CD4-positive, alpha-beta T cell treated with Interleukin-6 for 4 hours (primary cell): ENCODE measurements around the gene CALML6.

ENCODE experiments used
- DNase-seq: peaks from one replicate; pipeline ENCODE4 v3.0.0-alpha.2; 2020; ENCODE audit warnings: mixed read lengths

CALML6 gene

DNA sequence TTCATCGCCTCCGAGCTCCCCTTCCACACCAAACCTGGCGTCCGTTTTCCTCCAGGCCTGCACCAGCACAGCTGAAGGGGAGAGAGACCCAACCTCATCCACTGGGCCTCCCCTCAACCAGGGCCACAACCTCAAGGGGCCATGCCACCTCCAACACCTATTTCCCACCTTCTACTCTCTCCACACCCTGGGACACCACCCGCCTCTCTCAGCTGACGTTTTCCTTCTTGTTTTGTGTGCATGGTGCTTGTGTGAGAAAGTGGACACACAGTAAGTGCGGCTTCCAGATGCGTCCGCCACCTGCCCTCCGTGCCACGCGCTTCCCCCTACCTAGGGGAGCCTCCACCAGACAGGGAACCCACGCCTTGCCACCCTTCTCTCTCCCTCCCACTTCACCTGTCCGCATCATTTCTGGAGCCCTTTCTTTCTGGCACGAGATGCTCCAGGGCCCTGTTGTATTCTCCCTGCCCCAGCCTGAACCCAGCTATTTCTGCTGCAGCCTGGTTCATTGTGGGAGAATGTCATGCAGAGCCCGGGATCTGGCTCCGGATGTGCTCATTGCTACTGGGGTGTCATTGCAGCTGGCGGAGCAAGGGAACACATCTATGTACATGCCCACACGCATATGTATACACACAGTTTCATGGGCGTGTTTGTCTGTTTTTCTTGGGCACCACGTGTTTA lies 22.8 kb upstream of the CALML6 start:
- peak; percentile 23 for DNase-seq

DNA sequence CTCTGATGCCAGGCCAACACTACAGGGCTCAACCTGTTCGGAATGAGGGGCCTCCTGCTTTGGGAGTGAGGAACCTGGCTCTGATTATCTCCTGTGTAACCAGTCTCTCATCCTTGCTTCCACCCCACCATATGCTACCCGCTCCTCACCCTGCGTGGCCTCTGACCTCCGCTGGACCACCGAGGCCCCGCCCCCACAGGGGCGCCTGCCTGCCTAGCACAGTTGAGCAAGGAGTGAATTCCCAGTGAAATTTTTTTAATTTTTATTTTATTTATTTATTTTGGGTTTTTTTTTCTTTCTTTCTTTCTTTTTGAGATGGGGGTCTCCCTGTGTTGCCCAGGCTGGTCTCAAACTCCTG lies 22.3 kb upstream of the CALML6 start:
- no peak for DNase-seq

DNA sequence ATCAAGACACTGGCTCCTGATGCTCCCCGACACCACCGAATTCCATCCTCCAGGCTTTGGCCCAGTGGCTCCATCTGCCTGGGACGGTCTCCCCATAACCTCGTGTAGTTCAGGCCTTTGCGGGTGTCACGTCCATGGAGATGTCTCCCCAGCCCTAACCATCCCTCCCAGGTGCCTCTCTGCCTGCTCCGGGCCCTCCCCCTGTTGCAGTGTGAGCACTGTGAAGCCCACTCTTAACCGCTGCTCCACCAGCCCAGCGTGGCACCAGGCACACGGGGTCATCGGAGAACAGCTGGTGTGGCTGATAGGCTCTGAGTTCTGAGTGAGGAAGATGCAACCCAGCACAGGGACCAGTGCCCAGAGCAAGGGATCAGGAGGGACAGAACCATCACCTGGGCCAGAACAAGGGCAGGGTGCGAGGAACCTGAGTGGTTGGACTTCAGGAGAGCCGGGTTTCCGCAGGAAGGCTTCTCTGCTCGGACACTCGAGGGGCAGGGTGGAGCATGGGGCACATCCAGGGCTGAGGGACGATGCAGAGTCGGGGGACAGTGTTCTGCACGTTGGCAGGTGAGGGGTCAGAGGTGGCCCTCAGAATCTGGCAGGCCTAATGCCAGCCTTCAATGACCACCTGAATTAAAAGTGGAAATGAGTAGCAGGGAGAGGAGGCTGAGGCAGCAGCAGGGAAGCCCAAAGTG lies 21.6 kb upstream of the CALML6 start:
- no peak for DNase-seq

DNA sequence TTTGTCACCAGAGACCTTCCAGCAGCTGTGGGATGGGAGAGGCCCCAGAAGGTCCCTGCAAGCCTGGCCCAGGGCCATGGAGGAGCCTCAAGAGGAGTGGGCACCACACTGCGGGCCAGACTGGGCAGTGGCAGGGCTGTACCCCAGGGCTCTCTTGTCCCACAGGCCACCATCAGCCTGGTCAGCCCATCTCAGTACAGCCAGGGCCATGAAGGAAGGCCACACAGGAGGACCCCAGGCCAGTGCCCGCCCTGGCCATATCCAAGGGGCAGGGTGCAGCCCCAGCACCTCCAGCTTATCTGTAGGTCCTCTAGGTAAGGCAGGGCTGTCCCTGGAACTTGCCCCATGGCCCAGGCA lies 21.1 kb upstream of the CALML6 start:
- DNase-seq, result no peak

DNA sequence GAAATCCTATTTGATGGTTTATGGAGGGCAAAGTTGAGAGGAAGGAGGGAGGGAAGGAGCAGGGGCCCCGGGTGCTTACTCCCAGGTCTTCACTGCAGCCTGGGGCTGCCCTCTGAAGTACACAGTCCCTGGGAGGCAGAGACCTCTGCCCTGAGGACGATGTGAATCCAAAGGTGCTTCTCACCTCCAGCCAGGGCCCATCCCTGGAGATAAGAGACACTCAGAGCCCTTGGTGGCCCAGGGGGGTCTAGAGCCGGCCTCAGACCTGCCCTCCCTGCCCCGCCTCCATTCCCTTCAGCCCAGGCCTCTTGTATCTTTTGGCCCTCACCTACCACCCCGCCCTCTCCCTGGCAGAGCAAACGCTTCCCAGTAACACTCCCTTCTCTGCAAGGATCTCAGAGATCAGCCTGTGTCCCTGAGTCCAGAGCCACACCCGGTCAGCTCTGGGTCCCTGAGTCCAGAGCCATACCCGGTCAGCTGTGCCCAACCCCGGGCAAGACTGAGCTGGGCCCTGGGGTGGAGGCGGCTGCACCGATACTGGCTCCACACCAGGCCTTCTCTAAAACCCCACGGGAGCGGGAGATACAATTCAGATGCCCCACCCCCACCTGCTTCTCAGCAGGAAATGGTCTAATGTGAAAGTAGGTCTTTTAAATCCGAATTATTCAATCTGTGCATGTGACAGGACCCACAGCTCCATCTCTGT lies 20.6 kb upstream of the CALML6 start:
- DNase-seq, result peak; percentile 40

DNA sequence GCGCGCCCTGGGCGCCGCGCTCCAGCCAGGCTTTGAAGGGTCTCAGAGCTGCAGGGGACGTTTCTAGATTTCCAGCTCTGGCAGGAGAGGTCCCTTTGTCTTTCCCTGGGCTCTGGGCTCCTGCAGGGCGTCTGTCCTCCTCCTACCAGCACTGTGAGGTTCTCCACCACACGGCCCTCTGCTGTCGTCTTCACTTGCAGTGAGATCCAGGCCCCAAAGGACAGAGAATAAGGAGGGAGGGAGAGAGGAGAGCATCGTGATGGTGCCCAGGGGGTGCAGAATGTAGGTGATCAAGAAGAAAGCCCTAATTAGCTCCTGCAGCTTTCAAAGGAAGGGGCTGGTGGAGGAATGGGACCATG lies 20.0 kb upstream of the CALML6 start:
- DNase-seq, result no peak

DNA sequence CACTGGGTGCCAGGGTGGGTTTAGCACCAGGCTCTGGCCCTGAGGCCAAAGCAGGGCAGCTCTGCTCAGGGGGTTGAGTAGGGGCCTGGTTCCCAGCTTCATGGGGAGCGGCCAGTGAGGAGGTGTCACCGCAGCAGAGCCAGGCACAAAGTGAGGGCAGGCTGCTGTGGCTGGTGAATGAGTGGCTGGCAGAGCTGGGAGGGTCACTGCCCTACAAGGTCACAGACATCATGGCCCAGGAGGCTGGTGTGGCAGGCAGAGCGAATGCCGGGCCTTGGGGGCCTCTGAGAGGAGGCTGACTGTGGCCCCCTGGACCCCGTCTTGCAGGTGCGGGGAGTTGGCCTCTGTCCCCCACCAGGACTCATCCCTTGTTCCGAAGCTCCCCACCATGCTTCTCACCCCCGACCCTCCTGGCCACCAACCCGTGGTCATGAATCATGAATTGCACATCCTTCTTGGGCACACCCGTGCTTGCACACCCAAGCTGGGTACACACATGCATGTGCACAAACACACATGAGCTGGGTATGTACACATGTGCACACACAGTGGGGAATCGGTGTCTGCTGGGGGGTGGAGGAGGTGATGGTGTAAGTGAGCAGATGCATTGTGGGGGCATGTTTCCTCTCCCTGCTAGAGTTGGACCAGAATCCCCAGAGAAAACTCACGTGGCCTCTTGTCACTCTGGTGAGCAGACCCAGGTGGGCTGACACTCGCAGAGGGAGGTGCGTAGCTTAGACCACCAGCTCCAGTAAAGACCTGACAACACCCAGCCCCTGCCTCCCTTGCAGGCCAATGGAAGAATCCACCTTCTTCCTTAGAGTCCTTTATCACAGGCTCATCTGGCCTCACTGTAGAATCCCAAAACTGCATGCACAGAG lies 19.4 kb upstream of the CALML6 start:
- DNase-seq, result no peak

DNA sequence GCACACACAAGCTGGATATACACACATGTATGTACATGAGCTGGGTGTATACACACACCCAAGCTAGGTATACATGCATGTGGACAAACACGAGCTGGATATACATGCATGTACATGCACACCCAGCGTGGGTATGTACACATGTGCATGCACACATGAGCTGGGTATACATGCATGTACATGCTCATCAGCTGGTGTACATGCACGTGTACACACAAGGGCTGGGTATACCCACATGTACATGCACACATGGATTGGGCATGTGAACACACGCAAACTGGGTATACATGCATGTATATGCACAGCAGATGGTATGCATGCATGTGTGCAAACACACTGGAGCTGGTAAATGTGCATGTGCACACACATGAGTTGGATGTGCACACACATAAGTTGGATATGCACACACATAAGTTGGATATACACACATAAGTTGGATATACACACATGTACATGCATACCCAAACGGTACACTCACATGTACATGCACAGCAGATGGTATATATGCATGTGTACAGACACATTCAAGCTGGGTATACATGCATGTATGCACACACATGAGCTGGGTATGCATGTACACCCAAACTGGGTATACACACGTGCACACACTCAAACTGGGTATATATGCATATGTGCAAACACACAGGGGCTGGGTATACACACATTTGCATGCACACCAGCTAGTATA lies 16.7 kb upstream of the CALML6 start:
- no peak for DNase-seq

DNA sequence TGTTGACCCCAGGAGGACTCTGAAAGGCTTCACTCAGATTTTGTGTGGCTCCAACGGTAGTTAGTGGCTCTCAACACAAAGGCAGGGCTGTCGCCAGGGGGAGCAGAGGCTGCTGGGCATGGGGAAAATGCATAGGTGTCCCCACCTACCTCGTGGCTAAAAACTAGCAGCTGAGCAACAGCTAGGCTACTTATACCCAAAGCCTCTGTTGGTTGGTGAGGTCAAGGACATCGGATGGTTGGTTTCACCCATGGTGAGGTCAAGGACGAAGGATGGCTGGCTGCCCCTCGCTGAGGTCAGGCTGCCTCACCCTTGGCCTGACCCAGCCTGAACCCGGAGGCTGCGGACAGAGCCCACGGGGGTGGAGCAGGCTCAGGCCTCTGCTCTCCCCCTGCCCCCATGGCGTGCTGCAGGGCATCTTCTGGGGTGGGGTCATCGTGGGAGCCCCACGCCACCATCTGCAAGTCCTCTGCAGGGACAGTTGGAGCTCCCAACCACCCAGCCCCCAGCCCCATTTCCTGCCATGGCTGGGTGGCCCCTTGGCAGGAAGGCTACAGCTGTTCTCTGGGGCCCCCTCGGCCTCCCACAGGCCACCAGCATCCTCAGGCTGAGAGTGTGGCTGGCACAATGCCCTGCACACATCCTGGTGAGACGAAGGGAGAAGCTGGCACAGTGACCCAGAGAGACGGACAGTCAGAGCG lies 15.6 kb upstream of the CALML6 start:
- DNase-seq, result peak; percentile 38

DNA sequence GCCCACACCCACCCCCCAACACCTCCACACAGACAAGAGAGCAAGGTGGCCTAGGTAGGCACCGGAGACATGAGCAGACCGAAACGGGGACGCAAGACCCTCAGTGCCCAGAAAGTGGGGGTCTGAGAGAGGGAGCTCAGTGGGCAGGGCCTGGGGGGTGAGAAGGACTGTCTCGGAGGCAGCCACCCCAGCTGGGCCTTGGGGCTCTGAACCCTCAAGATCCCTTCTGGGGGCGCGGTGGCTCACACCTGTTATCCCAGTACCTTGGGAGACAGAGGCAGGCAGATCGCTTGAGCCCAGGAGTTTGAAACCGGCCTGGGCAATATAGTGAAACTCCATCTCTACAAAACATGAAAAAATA lies 15.1 kb upstream of the CALML6 start:
- no peak for DNase-seq

DNA sequence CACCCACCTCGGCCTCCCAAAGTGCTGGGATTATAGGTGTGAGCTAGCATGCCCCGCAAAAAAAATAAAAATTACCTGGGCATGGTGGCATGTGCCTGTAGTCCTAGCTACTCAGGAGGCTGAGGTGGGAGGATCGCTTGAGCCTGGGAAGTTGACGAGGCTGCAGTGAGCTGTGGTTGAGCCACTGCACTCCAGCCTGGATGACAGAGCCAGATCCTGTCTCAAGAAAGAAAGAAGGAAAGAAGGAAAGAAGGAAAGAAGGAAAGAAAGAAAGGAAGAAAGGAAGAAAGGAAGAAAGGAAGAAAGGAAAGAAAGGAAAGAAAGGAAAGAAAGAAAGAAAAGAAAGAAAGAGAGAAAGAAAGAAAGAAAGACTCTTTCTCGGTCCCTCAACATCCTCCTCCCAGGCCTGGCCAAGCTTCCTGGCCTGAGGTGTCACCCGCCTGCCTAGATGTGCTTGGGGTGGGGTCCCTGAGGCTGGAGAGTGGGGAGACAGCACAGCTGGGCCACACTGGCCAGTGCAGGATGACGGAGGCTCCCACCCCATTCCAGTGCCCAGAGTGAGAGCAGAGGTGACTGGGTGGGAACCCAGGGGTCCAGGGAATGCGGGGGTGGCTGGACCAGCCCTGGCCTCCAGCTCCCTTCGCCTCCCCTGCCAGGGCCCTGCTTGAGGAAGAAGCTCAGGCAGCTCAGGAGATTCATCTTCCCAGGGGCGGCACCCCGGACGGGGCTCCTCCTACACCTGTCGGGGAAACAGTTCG lies 14.0 kb upstream of the CALML6 start:
- DNase-seq, result no peak

DNA sequence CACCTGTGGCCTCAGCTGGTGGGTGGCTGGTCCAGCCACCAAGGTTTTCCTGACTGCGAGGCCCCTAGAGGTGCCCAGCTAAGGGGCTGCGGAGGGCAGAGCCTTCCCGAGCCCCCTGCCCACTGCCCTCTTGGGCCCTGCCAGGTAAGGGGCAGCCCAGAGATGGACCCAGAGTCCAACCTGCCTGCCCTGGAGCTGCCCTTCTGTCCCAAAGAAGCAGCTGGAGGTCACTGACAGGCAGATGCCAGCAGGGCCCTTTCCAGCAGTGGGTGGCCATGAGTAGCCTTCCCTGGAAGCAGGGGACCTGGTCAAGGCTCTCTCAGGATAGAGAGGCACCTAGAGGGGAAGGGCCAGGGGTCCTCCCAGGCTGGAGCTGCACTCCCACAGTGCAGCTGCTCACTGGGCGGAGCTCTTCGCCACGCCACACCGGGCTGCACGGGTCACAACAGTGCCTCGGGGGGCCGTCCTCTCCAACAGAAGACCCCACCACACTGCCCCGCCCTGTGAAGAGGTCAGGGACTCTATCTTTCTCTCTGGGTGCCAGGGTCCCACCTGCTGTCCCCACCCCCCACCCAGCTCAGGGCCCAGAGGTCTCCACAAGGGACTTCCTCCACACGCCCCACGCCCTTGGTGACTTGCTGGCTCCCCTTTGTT lies 13.3 kb upstream of the CALML6 start:
- DNase-seq, result no peak

DNA sequence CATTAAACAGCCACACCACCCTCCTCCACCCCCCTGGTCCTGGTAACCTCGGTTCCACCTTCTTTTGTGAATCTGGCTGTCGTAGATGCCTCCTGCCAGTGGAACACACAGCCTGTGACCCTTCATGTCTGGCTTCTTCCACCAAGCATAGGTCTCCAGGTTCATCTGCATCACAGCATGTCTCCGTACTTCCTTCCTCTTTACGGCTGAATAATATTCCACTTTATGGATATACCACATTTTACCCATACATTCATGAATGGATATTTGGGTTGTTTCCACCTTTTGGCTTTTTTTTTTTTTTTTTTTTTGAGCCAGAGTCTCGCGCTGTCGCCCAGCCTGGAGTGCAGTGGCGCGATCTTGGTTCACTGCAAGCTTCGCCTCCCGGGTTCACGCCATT lies 11.8 kb upstream of the CALML6 start:
- DNase-seq, result no peak

DNA sequence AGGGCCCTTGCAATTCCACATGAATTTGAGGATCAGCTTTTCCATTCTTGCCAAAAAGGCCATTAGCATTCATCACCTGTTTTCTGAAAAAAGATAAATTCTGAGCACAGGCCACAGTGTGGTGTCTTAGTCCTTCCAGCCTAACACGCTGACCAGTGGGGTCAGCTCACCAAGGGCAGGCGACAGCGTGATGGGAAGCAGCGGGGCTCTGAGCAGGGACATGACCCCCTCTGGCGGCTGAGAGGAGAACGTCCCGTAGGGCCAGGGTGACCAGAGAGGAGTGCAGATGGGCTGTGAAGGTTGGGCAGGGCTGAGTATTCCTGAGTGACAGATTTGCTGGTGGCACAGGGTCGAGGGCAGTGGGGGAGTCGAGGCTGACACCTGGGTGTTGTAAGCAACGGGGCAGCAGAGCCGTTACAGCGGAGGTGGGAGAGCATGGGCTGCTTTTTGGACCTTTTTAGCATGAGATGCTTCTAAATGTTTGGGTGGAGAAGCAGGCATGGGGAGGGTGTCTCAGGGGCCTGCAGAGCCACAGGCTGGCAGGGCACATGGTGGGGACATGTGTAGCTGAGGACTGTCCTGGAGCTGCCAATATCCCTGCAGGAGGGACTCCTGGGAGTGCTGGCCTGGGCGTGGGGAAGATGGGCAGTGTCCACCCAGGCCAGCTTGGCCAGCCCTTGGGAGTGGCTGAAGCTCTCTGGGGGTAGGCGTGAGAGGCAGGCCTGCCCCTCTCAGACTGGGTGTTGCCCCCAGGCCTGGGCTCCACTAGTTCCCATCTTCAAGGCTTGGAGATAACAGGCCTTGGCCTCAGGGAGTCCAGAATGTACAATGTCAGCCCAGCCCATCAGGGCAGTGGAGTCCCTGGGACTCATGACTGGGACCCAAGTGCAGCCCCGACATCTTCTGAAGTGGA lies 8.6 kb upstream of the CALML6 start:
- peak; percentile 76 for DNase-seq

DNA sequence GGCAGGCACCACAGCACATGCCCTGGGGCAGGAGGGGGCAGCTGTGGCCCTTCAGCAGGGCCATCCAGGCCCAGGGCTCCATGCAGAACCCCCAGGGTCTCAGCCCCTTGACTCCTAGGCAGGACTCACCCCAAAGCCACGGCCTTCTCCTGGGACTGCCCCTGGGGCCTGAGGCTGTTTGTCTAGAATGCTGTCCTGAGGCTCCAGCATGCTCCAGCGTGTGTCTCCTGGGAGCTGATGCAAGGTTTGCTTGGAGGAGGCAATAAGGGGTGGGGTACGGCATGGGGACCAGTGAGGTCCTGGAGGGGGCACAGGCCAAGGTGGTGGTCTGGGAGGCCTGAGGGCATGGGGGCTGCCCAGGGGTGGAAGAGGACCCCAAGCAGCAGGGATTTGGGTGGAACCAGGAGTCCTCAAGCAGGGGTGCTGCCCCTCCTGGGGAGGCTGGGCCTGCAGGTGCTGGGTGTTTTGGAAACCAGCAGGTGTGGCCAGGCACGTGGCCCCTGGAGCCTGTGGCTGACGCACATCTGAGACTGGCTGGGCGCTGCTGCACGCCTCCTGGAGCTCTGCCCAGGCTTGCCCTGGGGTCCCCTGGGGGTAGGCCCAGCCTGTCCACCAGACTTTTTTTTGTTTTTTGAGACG lies 7.8 kb upstream of the CALML6 start:
- DNase-seq, result peak; percentile 1

DNA sequence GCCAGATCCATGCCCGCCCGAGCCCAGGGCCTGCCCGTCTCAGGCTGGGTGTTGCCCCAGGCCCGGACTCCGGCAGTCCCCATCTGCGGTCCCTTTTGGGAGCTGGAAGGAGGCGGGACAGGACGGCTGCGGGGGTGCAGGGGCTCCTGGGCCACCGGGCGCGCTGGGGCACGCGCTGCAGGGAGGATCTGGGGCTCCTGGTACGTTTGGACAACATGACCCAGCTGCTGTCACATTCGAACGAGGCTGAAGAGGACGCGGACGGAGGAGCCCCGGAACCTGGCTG lies 6.6 kb upstream of the CALML6 start:
- DNase-seq, result no peak

DNA sequence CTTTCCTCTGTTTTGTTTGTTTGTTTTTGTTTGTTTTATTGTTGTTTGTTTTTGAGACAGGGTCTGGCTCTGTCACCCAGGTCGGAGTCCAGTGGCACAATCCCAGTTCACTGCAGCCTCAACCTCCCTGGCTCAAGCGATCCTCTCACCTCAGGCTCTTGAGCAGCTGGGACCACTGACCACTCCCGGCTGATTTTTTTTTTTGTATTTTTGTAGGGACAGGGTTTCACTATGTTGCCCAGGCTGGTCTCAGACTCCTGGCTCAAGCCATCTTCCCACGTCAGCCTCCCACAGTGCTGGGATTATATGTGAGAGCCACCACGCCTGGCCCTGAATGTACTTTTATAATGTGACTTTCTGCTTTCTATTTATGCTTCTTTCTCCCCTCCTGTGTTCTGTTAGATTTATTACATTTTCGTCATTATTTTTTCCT lies 5.0 kb upstream of the CALML6 start:
- DNase-seq, result no peak

DNA sequence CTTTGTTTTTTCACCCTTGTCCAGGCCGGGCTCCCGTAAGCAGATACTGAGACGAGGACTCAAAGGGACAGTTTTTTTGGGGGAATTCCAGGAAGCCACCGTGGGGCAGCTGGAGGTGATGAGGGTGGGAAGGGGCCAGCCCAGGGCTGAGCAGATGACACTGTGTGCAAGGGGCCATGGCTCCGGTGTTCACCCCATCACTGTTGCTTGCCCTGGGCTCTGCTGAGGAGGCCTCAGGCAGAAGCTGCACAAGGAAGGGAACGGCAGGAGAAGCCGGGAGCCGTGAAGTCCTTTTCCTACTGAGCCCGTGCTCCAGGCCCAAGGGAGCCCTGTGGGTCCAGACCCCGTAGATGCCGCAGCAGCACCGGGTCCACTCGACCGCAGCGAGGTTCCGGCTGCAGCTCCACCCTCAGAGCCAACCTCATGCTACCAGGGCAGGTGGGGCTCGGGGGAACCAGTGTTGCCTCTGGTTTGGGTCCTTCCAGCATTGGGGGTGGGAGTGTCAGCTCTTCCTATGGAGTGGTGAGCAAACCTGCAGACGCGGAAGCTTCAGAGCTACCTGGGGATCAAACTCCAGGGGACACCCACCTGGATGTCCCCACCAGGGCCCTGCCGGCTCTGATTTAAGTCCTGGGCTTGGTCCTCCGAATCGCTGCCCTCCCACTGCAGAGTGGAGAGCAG lies 4.3 kb upstream of the CALML6 start:
- no peak for DNase-seq
